Uterus (tissue), 2 donors: Measurements from ENCODE around the gene ZNF784.

Experiments used
- CTCF ChIP-seq, 4 experiments: fragments of 200-600 bp in 2 of 4; fragments of 450-650 bp in 2 of 4; sonication (generic) in 2 of 4; IDR thresholded peaks; one replicate each; pipeline ENCODE4 v1.5.1; 2016 to 2019; ENCODE audit warnings: antibody characterized with exemption in 4 of 4, mild to moderate bottlenecking in 2 of 4, moderate library complexity in 1 of 4
- POLR2A ChIP-seq, 2 donors: fragments of 450-650 bp; IDR thresholded peaks; one replicate each; pipeline ENCODE4 v1.6.1; 2016; ENCODE audit warnings: antibody characterized with exemption in 2 of 2, mild to moderate bottlenecking in 1 of 2, moderate library complexity in 1 of 2

DNA sequence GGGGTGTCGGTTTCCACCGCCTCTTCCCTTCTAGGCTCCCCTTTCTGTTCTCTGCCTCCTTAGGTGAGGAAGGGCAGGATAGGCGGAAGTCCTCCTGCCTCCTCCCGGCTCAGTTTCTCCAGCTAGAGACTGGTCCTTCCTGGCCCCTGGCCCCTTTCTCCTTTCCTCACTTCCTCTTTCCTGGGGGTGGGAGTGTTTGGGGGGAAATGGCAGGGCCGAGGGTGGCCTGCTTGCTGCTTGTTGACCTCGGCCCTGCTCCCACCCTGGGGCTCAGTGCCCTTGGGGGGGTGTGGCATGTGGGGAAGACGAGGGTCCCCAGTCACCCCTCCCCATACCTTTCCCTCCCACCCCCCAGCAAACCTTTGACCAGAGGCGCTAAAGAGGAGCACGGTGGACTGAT lies 35.5 kb upstream of the ZNF784 start:
- no peak for TF ChIP-seq CTCF (IDR thresholded peaks at IDR 0.05)
- no peak for TF ChIP-seq POLR2A (IDR thresholded peaks at IDR 0.05)
